HCT116 (cell line): ENCODE data around the gene NOC3L.

Source experiments
- ATF3 ChIP-seq: IDR thresholded peaks from 2 replicates; pipeline ENCODE4 v1.6.1; 2012
- CEBPB ChIP-seq: IDR thresholded peaks from 2 replicates; pipeline ENCODE4 v1.6.1; 2012; ENCODE audit warnings: low read depth
- CTCF ChIP-seq, 3 experiments: fragments of 200-600 bp in 1 of 3; sonication (generic) in 1 of 3; IDR thresholded peaks in 2 of 3; conservative IDR thresholded peaks in 1 of 3; 2 replicates each; pipeline ENCODE4 v1.5.1; 2012 to 2017; ENCODE audit warnings: low read depth in 2 of 3, low read length in 2 of 3, antibody characterized with exemption in 1 of 3, borderline replicate concordance in 1 of 3, control low read depth in 1 of 3, mild to moderate bottlenecking in 1 of 3, mixed read lengths in 1 of 3, mixed run types in 1 of 3, moderate library complexity in 1 of 3; ENCODE audit not compliant: insufficient read depth in 1 of 3
- EZH2 ChIP-seq: fragments of 200-600 bp; sonication (generic); IDR thresholded peaks from 2 replicates; pipeline ENCODE4 v1.6.1; 2017; ENCODE audit warnings: antibody characterized with exemption, mixed run types
- EZH2phosphoT487 ChIP-seq: fragments of 200-600 bp; IDR thresholded peaks from 2 replicates; pipeline ENCODE4 v1.6.1; 2018; ENCODE audit warnings: antibody characterized with exemption, borderline replicate concordance
- POLR2A ChIP-seq: IDR thresholded peaks from 2 replicates; pipeline ENCODE4 v1.7.0; 2011; ENCODE audit warnings: borderline replicate concordance; ENCODE audit not compliant: insufficient read depth, insufficient read length; ENCODE audit errors: extremely low read depth
- POLR2AphosphoS5 ChIP-seq: IDR thresholded peaks from 2 replicates; pipeline ENCODE4 v1.6.1; 2011; ENCODE audit warnings: mild to moderate bottlenecking, low read depth, low read length, moderate library complexity
- SIN3A ChIP-seq: IDR thresholded peaks from 2 replicates; pipeline ENCODE4 v1.6.1; 2012; ENCODE audit warnings: low read depth
- SP1 ChIP-seq: IDR thresholded peaks from 2 replicates; pipeline ENCODE4 v1.6.1; 2012; ENCODE audit warnings: low read depth
- TCF7L2 ChIP-seq: IDR thresholded peaks from 2 replicates; pipeline ENCODE4 v1.7.0; 2011; ENCODE audit warnings: borderline replicate concordance, inconsistent platforms; ENCODE audit not compliant: insufficient read depth, insufficient read length; ENCODE audit errors: extremely low read depth

DNA sequence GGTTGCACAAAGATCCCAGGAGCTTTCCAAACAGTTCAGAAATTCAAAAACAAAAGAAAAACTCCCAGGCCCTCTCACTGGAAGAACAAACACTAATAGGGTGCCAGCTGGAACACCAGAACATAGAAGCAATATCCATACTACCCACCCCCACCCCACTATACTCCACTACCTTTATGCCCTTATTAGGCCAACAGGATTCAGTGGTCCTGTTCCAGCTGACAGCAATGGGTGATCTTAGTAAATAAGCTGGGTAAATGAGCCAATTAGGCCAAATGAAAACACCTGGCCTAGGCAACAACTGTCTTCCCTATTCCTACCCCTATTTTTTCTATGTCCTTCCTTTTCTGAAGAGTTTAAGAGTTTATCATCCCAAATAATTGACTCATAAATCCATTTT is 11.7 kb downstream of the NOC3L start:
- TF ChIP-seq CTCF (IDR thresholded peaks at IDR 0.05 in 2 of 3, conservative IDR thresholded peaks at IDR 0.05 in 1 of 3; ENCODE audit: borderline replicate concordance in 1 of 3, insufficient read depth in 1 of 3, low read depth in 2 of 3, low read length in 2 of 3) (no peak), EZH2phosphoT487 (no peak), ATF3 (no peak), POLR2A (no peak), EZH2 (no peak), TCF7L2 (no peak), POLR2AphosphoS5 (no peak), SIN3A (no peak), CEBPB (no peak), SP1 (no peak)
